Measurements from ENCODE around the gene HHEX. TPM values are rescaled to one million over a fixed set of nuclear protein-coding genes. Genes with fewer than 3 reads are reported as not detected.

HHEX gene
- polyA plus RNA-seq, 2 of the 4 experiments (the other 2 are of a cell fraction), result 18.1 to 28.1 TPM

DNA sequence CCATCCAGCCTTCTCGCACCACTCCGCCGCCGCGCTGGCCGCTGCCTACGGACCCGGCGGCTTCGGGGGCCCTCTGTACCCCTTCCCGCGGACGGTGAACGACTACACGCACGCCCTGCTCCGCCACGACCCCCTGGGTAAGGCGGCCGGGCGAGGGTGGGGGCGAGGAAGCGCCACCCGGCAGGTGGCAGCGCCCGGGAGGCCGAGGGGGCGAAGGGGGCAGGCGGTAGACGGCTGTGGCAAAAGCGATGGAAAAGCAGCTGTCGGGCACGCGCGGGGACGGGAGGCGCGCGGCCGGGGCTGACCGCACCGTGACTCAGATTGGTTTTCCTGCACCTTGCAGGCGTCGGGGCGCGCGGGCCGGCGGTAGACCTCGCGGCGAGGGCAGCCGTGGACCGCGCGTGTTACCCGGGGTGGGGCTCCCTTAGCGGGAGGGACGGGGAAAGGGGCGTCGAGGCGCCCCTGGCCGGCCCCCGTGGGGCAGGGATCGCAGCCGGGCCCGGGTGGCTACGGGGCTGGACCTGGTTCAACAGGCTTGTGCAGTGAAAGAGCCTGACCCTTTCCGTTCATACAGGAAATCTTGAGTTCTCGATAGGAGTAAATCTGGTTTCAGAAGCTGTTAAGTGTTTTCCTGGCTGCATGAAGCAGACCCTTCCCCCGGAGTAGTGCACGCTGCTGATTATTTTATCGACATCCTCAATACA, 608 bp downstream of the HHEX start (continued):
- TF ChIP-seq SMC3 (IDR thresholded peaks at IDR 0.05) (0 out of 3 replicates have a peak, but pooled peaks have one; percentile 4), ESRRA (IDR thresholded peaks at IDR 0.05; ENCODE audit: borderline replicate concordance, low read length) (no peak), RNF2 (IDR thresholded peaks at IDR 0.05; ENCODE audit: borderline replicate concordance, low read depth) (0 out of 2 replicates have a peak, but pooled peaks have one; percentile 60), HEYL (CRISPR knock-in tag; IDR thresholded peaks at IDR 0.05) (no peak), PBX3 (IDR thresholded peaks at IDR 0.05) (no peak)
- TF ChIP-seq, protein P1, sequence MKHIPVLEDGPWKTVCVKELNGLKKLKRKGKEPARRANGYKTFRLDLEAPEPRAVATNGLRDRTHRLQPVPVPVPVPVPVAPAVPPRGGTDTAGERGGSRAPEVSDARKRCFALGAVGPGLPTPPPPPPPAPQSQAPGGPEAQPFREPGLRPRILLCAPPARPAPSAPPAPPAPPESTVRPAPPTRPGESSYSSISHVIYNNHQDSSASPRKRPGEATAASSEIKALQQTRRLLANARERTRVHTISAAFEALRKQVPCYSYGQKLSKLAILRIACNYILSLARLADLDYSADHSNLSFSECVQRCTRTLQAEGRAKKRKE (CRISPR knock-in tag; IDR thresholded peaks at IDR 0.05; ENCODE audit: low read depth), result no peak

- peak overlapping the region; percentile 95 for H3K4me2 ChIP-seq
- ATAC-seq (no peak), DNase-seq (ENCODE audit: low read depth in 1 of 2, low spot score in 1 of 2) (no peak), FAIRE-seq (no peak)
- H3K4me3 ChIP-seq, result peak overlapping the region; percentile 97
- peaks cover 55% of the 10 kb centered on the region for H3K4me1 ChIP-seq
- peak overlapping the region; percentile 95 to 97 for H3K27ac ChIP-seq
- ChIA-PET CTCF (interaction anchor here (1.0 to 2.5 kb wide), 3 partner anchors 158 to 735 kb away, joined by 3 to 6 read pairs (median 4); partner anchors contain the start of gene EXOC6), POLR2A (interaction anchor here (1.8 to 3.3 kb wide), 4 partner anchors 9 to 157 kb away, joined by 10 to 31 read pairs (median 17); partner anchors contain the start of gene EXOC6)
- no peaks in the 10 kb centered on the region for H3K9me3 ChIP-seq
- TF ChIP-seq KDM5A (IDR thresholded peaks at IDR 0.05), result no peak
- TF ChIP-seq MYC (IDR thresholded peaks at IDR 0.05; ENCODE audit: borderline replicate concordance, low read length), result no peak
- TF ChIP-seq PHF8 (IDR thresholded peaks at IDR 0.05; ENCODE audit: borderline replicate concordance, low read depth), result no peak
- no peak for TF ChIP-seq NFE2L2 (conservative IDR thresholded peaks at IDR 0.05; ENCODE audit: low read length)
- TF ChIP-seq SMC3 (IDR thresholded peaks at IDR 0.05), result no peak
- no peak for TF ChIP-seq JUNB (IDR thresholded peaks at IDR 0.05)
- no peak for TF ChIP-seq RARB (CRISPR knock-in tag; IDR thresholded peaks at IDR 0.05)
- no peak for TF ChIP-seq FOXS1 (CRISPR knock-in tag; IDR thresholded peaks at IDR 0.05)
- TF ChIP-seq, protein P2, sequence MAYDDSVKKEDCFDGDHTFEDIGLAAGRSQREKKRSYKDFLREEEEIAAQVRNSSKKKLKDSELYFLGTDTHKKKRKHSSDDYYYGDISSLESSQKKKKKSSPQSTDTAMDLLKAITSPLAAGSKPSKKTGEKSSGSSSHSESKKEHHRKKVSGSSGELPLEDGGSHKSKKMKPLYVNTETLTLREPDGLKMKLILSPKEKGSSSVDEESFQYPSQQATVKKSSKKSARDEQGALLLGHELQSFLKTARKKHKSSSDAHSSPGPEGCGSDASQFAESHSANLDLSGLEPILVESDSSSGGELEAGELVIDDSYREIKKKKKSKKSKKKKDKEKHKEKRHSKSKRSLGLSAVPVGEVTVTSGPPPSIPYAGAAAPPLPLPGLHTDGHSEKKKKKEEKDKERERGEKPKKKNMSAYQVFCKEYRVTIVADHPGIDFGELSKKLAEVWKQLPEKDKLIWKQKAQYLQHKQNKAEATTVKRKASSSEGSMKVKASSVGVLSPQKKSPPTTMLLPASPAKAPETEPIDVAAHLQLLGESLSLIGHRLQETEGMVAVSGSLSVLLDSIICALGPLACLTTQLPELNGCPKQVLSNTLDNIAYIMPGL (CRISPR knock-in tag; IDR thresholded peaks at IDR 0.05; ENCODE audit: borderline replicate concordance), result no peak
- no peak for TF ChIP-seq TFCP2L1 (CRISPR knock-in tag; IDR thresholded peaks at IDR 0.05)
- 71% methylated on average over 30 of the region's 30 CpGs for WGBS (ENCODE audit: missing lambda C conversion rate)
Observed at GRCh38 chr10:92690915-92691590, 1.3 kb downstream of the HHEX start.

DNA sequence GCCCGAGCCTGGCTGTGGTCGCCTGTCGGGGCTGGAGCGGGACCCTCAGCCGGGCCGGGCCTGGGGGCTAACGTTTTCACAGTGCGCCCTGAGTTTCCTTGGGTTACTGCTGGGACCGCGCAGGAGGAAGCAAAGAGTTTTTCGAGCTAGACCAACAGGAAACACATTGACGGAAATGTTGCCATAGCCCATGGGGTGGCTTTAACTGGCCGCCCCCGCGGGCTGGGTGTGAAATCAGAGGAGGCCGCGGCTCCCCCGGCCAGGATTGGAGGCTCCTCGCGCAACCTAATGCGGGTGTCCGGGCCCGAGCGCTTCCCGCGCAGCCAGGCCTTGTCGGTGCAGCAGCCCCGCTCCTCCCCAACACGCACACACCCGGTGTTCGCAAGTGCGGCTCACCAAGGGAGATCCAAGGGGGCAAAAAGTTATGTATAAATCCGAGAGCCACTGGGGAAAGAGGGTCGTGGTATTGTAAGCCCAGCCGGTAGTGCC, 1.9 kb downstream of the HHEX start:
- CTCF ChIA-PET, result interaction anchor here (1.0 to 2.5 kb wide), 3 partner anchors 157 to 734 kb away, joined by 3 to 6 read pairs (median 4); partner anchors contain the start of gene EXOC6
- TF ChIP-seq ESRRA (IDR thresholded peaks at IDR 0.05; ENCODE audit: borderline replicate concordance, low read length), result no peak
- no peak for TF ChIP-seq CTCF (IDR thresholded peaks at IDR 0.05)
- no peak for TF ChIP-seq ELK1 (IDR thresholded peaks at IDR 0.05; ENCODE audit: low read depth, low read length)
- no peak for TF ChIP-seq RFX5 (IDR thresholded peaks at IDR 0.05)
- TF ChIP-seq POLR2AphosphoS2 (conservative IDR thresholded peaks at IDR 0.05; ENCODE audit: low read length), result no peak
- no peak for TF ChIP-seq HOXB13 (CRISPR knock-in tag; IDR thresholded peaks at IDR 0.05; ENCODE audit: low read depth)
- no peak for TF ChIP-seq KDM5A (IDR thresholded peaks at IDR 0.05)
- TF ChIP-seq FOSB (CRISPR knock-in tag; IDR thresholded peaks at IDR 0.05), result no peak
- no peak for TF ChIP-seq ZFP36 (IDR thresholded peaks at IDR 0.05; ENCODE audit: borderline replicate concordance, partially characterized antibody)
- no peak for TF ChIP-seq RARB (CRISPR knock-in tag; IDR thresholded peaks at IDR 0.05)
- TF ChIP-seq PBX3 (IDR thresholded peaks at IDR 0.05), result no peak
- TF ChIP-seq JUN (IDR thresholded peaks at IDR 0.05), result no peak

More for the DNA sequence above, 1.9 kb downstream of the HHEX start:
- POLR2A ChIA-PET, result interaction anchor here (3.3 kb wide), 1 partner anchor 156 kb away, joined by 31 read pairs; the partner anchor contains the start of gene EXOC6
- WGBS (ENCODE audit: missing lambda C conversion rate), result 95% methylated on average over 35 of the region's 35 CpGs
- FAIRE-seq (no peak), DNase-seq (ENCODE audit: low read depth in 1 of 2, low spot score in 1 of 2) (no peak), ATAC-seq (no peak)
- H3K4me1 ChIP-seq, result peaks cover 61% of the 10 kb centered on the region
- no peaks in the 10 kb centered on the region for H3K9me3 ChIP-seq
- H3K27ac ChIP-seq, result peak overlapping the region; percentile 95 to 97; a peak in 3 of 6 replicates
- H3K4me2 ChIP-seq, result peak overlapping the region; percentile 95
- peak overlapping the region; percentile 97 for H3K4me3 ChIP-seq
